Measurements from ENCODE around the gene SPATA18.

SPATA18 gene

GRCh38 chr4:52094376-52095145 is 43.5 kb downstream of the SPATA18 start:
- H3K27me3 ChIP-seq (ENCODE audit: insufficient read depth, insufficient read length) = no peaks in the 10 kb centered on the region

GRCh38 chr4:52095374-52095773 is 44.3 kb downstream of the SPATA18 start:
- no peak for DNase-seq (ENCODE audit: low read depth, low spot score)
- Histone ChIP-seq H3K4me3 (ENCODE audit: insufficient read length, low read depth) (no peak overlapping the region), H3K4me1 (ENCODE audit: insufficient read depth, insufficient read length) (no peaks in the 10 kb centered on the region), H3K36me3 (ENCODE audit: insufficient read depth, insufficient read length, low read length) (no peaks in the 10 kb centered on the region), H3K27me3 (ENCODE audit: insufficient read depth, insufficient read length) (no peaks in the 10 kb centered on the region), H3K9me3 (ENCODE audit: insufficient read depth, low read length) (no peaks in the 10 kb centered on the region), H3K9ac (ENCODE audit: insufficient read length, low read depth) (no peak overlapping the region)
- no peak for TF ChIP-seq ZNF274 (IDR thresholded peaks at IDR 0.05; ENCODE audit: low read depth, low read length)
- TF ChIP-seq YY1 (IDR thresholded peaks at IDR 0.05; ENCODE audit: insufficient read depth, insufficient read length) = no peak
- TF ChIP-seq SUZ12 (IDR thresholded peaks at IDR 0.05; ENCODE audit: extremely low read depth, insufficient read depth, insufficient read length) = no peak

More at GRCh38 chr4:52094376-52095145, 43.5 kb downstream of the SPATA18 start:
- H3K4me3 ChIP-seq (ENCODE audit: insufficient read length, low read depth) = no peak overlapping the region
- H3K9me3 ChIP-seq (ENCODE audit: insufficient read depth, low read length) = no peaks in the 10 kb centered on the region
- no peaks in the 10 kb centered on the region for H3K4me1 ChIP-seq (ENCODE audit: insufficient read depth, insufficient read length)
- H3K9ac ChIP-seq (ENCODE audit: insufficient read length, low read depth) = no peak overlapping the region
- H3K36me3 ChIP-seq (ENCODE audit: insufficient read depth, insufficient read length, low read length) = no peaks in the 10 kb centered on the region
- TF ChIP-seq ZNF274 (IDR thresholded peaks at IDR 0.05; ENCODE audit: low read depth, low read length) (no peak), YY1 (IDR thresholded peaks at IDR 0.05; ENCODE audit: insufficient read depth, insufficient read length) (no peak), SUZ12 (IDR thresholded peaks at IDR 0.05; ENCODE audit: extremely low read depth, insufficient read depth, insufficient read length) (no peak)
- no peak for DNase-seq (ENCODE audit: low read depth, low spot score)

- no peaks in the 10 kb centered on the region for H3K27me3 ChIP-seq (ENCODE audit: insufficient read depth, insufficient read length)
- H3K4me3 ChIP-seq (ENCODE audit: insufficient read length, low read depth) = no peak overlapping the region
- H3K36me3 ChIP-seq (ENCODE audit: insufficient read depth, insufficient read length, low read length) = no peaks in the 10 kb centered on the region
- H3K4me1 ChIP-seq (ENCODE audit: insufficient read depth, insufficient read length) = no peaks in the 10 kb centered on the region
- TF ChIP-seq ZNF274 (IDR thresholded peaks at IDR 0.05; ENCODE audit: low read depth, low read length) (no peak), SUZ12 (IDR thresholded peaks at IDR 0.05; ENCODE audit: extremely low read depth, insufficient read depth, insufficient read length) (no peak), YY1 (IDR thresholded peaks at IDR 0.05; ENCODE audit: insufficient read depth, insufficient read length) (no peak)
- DNase-seq (ENCODE audit: low read depth, low spot score) = no peak
- H3K9ac ChIP-seq (ENCODE audit: insufficient read length, low read depth) = no peak overlapping the region
- no peaks in the 10 kb centered on the region for H3K9me3 ChIP-seq (ENCODE audit: insufficient read depth, low read length)
Measured at GRCh38 chr4:52096048-52096447, 44.9 kb downstream of the SPATA18 start.

- H3K4me3 ChIP-seq (ENCODE audit: insufficient read length, low read depth) = no peak overlapping the region
- no peak for DNase-seq (ENCODE audit: low read depth, low spot score)
- no peaks in the 10 kb centered on the region for H3K4me1 ChIP-seq (ENCODE audit: insufficient read depth, insufficient read length)
- no peaks in the 10 kb centered on the region for H3K27me3 ChIP-seq (ENCODE audit: insufficient read depth, insufficient read length)
- H3K9ac ChIP-seq (ENCODE audit: insufficient read length, low read depth) = no peak overlapping the region
- H3K36me3 ChIP-seq (ENCODE audit: insufficient read depth, insufficient read length, low read length) = no peaks in the 10 kb centered on the region
- TF ChIP-seq SUZ12 (IDR thresholded peaks at IDR 0.05; ENCODE audit: extremely low read depth, insufficient read depth, insufficient read length) (no peak), ZNF274 (IDR thresholded peaks at IDR 0.05; ENCODE audit: low read depth, low read length) (no peak), YY1 (IDR thresholded peaks at IDR 0.05; ENCODE audit: insufficient read depth, insufficient read length) (no peak)
- no peaks in the 10 kb centered on the region for H3K9me3 ChIP-seq (ENCODE audit: insufficient read depth, low read length)
Measured at GRCh38 chr4:52098618-52099017, 47.5 kb downstream of the SPATA18 start.

GRCh38 chr4:52099860-52100461 is 48.9 kb downstream of the SPATA18 start:
- Histone ChIP-seq H3K9me3 (ENCODE audit: insufficient read depth, low read length) (no peaks in the 10 kb centered on the region), H3K9ac (ENCODE audit: insufficient read length, low read depth) (no peak overlapping the region), H3K36me3 (ENCODE audit: insufficient read depth, insufficient read length, low read length) (no peaks in the 10 kb centered on the region), H3K4me3 (ENCODE audit: insufficient read length, low read depth) (no peak overlapping the region), H3K27me3 (ENCODE audit: insufficient read depth, insufficient read length) (no peaks in the 10 kb centered on the region), H3K4me1 (ENCODE audit: insufficient read depth, insufficient read length) (no peaks in the 10 kb centered on the region)
- TF ChIP-seq SUZ12 (IDR thresholded peaks at IDR 0.05; ENCODE audit: extremely low read depth, insufficient read depth, insufficient read length) = no peak
- no peak for DNase-seq (ENCODE audit: low read depth, low spot score)

- Histone ChIP-seq H3K27me3 (ENCODE audit: insufficient read depth, insufficient read length) (no peaks in the 10 kb centered on the region), H3K4me3 (ENCODE audit: insufficient read length, low read depth) (no peak overlapping the region), H3K4me1 (ENCODE audit: insufficient read depth, insufficient read length) (no peaks in the 10 kb centered on the region), H3K9ac (ENCODE audit: insufficient read length, low read depth) (no peak overlapping the region), H3K36me3 (ENCODE audit: insufficient read depth, insufficient read length, low read length) (no peaks in the 10 kb centered on the region), H3K9me3 (ENCODE audit: insufficient read depth, low read length) (no peaks in the 10 kb centered on the region)
- TF ChIP-seq YY1 (IDR thresholded peaks at IDR 0.05; ENCODE audit: insufficient read depth, insufficient read length) (no peak), SUZ12 (IDR thresholded peaks at IDR 0.05; ENCODE audit: extremely low read depth, insufficient read depth, insufficient read length) (no peak), ZNF274 (IDR thresholded peaks at IDR 0.05; ENCODE audit: low read depth, low read length) (no peak)
- DNase-seq (ENCODE audit: low read depth, low spot score) = no peak
Measured at GRCh38 chr4:52102587-52102986, 51.5 kb downstream of the SPATA18 start.

- Histone ChIP-seq H3K27me3 (ENCODE audit: insufficient read depth, insufficient read length) (no peaks in the 10 kb centered on the region), H3K4me1 (ENCODE audit: insufficient read depth, insufficient read length) (no peaks in the 10 kb centered on the region), H3K36me3 (ENCODE audit: insufficient read depth, insufficient read length, low read length) (no peaks in the 10 kb centered on the region), H3K9ac (ENCODE audit: insufficient read length, low read depth) (no peak overlapping the region), H3K4me3 (ENCODE audit: insufficient read length, low read depth) (no peak overlapping the region), H3K9me3 (ENCODE audit: insufficient read depth, low read length) (no peaks in the 10 kb centered on the region)
- TF ChIP-seq ZNF274 (IDR thresholded peaks at IDR 0.05; ENCODE audit: low read depth, low read length) (no peak), YY1 (IDR thresholded peaks at IDR 0.05; ENCODE audit: insufficient read depth, insufficient read length) (no peak), SUZ12 (IDR thresholded peaks at IDR 0.05; ENCODE audit: extremely low read depth, insufficient read depth, insufficient read length) (no peak)
- DNase-seq (ENCODE audit: low read depth, low spot score) = peak; percentile 13
Measured at GRCh38 chr4:52103319-52103718, 52.2 kb downstream of the SPATA18 start.
